PFSK-1 (cell line): Measurements from ENCODE around the gene CAMTA1.

ENCODE experiments used
- POLR2AphosphoS5 ChIP-seq: IDR thresholded peaks from 2 replicates; pipeline ENCODE4 v1.6.1; 2012; ENCODE audit warnings: low read depth, mild to moderate bottlenecking, control low read depth, low read length, moderate library complexity
- SIN3A ChIP-seq: IDR thresholded peaks from 2 replicates; pipeline ENCODE4 v1.6.1; 2012; ENCODE audit warnings: mild to moderate bottlenecking, low read length, moderate library complexity, borderline replicate concordance; ENCODE audit not compliant: insufficient read depth
- TF ChIP-seq, protein P1 (sequence below), 2 experiments: IDR thresholded peaks; 2 replicates each; pipeline versions ENCODE4 v1.6.1 to v1.8.0; 2011 to 2012; ENCODE audit warnings: low read depth in 2 of 2, low read length in 2 of 2, control low read depth in 1 of 2, inconsistent platforms in 1 of 2, mild to moderate bottlenecking in 1 of 2, moderate library complexity in 1 of 2; ENCODE audit not compliant: insufficient read depth in 1 of 2

DNA sequence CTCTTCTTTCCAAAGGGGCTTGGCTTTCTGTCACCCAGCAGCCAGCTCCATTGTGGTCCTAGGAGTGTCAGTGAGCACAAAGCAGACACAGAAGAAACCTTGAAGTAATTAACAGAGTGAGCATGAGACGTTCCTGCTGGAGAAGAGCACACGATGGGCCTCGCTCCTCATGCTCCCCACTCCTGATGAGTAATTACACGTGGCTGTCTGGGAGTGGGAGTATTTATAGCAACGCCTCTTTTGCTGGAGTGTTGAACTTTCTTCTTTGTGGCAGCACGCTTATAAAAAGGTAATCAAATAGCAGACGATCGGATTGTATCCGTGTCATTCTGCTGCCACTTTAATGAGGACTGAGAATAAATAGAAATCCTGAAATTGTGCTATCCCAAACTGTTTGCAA, 185.8 kb downstream of the CAMTA1 start:
- TF ChIP-seq POLR2AphosphoS5, result no peak
- no peak for TF ChIP-seq SIN3A
- TF ChIP-seq, protein P1, sequence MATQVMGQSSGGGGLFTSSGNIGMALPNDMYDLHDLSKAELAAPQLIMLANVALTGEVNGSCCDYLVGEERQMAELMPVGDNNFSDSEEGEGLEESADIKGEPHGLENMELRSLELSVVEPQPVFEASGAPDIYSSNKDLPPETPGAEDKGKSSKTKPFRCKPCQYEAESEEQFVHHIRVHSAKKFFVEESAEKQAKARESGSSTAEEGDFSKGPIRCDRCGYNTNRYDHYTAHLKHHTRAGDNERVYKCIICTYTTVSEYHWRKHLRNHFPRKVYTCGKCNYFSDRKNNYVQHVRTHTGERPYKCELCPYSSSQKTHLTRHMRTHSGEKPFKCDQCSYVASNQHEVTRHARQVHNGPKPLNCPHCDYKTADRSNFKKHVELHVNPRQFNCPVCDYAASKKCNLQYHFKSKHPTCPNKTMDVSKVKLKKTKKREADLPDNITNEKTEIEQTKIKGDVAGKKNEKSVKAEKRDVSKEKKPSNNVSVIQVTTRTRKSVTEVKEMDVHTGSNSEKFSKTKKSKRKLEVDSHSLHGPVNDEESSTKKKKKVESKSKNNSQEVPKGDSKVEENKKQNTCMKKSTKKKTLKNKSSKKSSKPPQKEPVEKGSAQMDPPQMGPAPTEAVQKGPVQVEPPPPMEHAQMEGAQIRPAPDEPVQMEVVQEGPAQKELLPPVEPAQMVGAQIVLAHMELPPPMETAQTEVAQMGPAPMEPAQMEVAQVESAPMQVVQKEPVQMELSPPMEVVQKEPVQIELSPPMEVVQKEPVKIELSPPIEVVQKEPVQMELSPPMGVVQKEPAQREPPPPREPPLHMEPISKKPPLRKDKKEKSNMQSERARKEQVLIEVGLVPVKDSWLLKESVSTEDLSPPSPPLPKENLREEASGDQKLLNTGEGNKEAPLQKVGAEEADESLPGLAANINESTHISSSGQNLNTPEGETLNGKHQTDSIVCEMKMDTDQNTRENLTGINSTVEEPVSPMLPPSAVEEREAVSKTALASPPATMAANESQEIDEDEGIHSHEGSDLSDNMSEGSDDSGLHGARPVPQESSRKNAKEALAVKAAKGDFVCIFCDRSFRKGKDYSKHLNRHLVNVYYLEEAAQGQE (IDR thresholded peaks at IDR 0.05; ENCODE audit: insufficient read depth in 1 of 2, low read depth in 2 of 2, low read length in 2 of 2), result no peak
